ENCODE results near the gene PGAP3.

The PGAP3 gene

GRCh38 chr17:39716073-39716818, 28.4 kb upstream of the PGAP3 start:
- no peak overlapping the region for H3K9ac ChIP-seq (ENCODE audit: low read length)
- H3K4me2 ChIP-seq (ENCODE audit: low read depth, low read length): no peak overlapping the region
- no peak for DNase-seq

DNA sequence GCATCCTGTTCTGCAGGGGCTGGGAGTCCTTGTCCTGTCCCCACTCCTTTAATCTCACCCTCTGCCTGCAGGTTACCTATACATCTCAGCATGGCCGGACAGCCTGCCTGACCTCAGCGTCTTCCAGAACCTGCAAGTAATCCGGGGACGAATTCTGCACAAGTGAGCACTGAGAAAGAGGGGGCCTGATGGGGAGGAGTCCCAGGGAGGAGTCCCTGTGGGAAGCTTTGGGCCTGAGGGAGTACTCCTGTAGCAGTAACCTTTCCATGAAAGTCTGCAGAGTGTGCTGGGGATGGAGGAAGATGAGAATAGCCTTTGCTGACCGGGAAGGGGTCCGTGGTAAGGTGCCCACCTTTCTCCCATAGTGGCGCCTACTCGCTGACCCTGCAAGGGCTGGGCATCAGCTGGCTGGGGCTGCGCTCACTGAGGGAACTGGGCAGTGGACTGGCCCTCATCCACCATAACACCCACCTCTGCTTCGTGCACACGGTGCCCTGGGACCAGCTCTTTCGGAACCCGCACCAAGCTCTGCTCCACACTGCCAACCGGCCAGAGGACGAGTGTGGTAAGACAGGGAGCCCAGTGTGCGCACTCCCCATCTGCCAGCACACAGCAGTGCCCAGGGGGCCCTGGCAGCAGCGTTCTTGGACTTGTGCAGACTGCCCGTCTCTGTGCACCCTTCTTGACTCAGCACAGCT, 27.7 kb upstream of the PGAP3 start:
- Histone ChIP-seq H3K4me2 (ENCODE audit: low read depth, low read length) (no peak overlapping the region), H3K36me3 (replicated peaks; ENCODE audit: insufficient read depth, low read length) (no peaks in the 10 kb centered on the region), H3K9me2 (replicated peaks; ENCODE audit: insufficient read depth, low read length) (no peaks in the 10 kb centered on the region), H3K4me3 (ENCODE audit: low read length) (no peak overlapping the region), H4K20me1 (ENCODE audit: insufficient read depth, low read length) (no peaks in the 10 kb centered on the region), H3K9me3 (replicated peaks; ENCODE audit: insufficient read depth, low read length) (no peaks in the 10 kb centered on the region), H3K27me3 (replicated peaks; ENCODE audit: insufficient read depth, low read length) (no peaks in the 10 kb centered on the region), H3K4me1 (ENCODE audit: low read length) (no peaks in the 10 kb centered on the region), H3K79me2 (ENCODE audit: low read length) (no peaks in the 10 kb centered on the region), H3K27ac (ENCODE audit: low read length) (no peak overlapping the region), H3K9ac (ENCODE audit: low read length) (no peak overlapping the region), H3F3A (ENCODE audit: insufficient read depth, low read length) (no peaks in the 10 kb centered on the region), H2AFZ (ENCODE audit: low read length) (no peak overlapping the region)
- no peak for DNase-seq
- TF ChIP-seq CTCF (IDR thresholded peaks at IDR 0.05; ENCODE audit: low read length) (no peak), EZH2phosphoT487 (IDR thresholded peaks at IDR 0.05; ENCODE audit: low read length) (no peak), EZH2 (optimal IDR thresholded peaks at IDR 0.05; ENCODE audit: low read depth, low read length) (no peak)

More at GRCh38 chr17:39716073-39716818, 28.4 kb upstream of the PGAP3 start:
- H2AFZ ChIP-seq (ENCODE audit: low read length): no peak overlapping the region
- no peaks in the 10 kb centered on the region for H4K20me1 ChIP-seq (ENCODE audit: insufficient read depth, low read length)
- no peak overlapping the region for H3K27ac ChIP-seq (ENCODE audit: low read length)
- H3K36me3 ChIP-seq (replicated peaks; ENCODE audit: insufficient read depth, low read length): no peaks in the 10 kb centered on the region
- no peaks in the 10 kb centered on the region for H3K27me3 ChIP-seq (replicated peaks; ENCODE audit: insufficient read depth, low read length)
- TF ChIP-seq EZH2phosphoT487 (IDR thresholded peaks at IDR 0.05; ENCODE audit: low read length): no peak
- no peak for TF ChIP-seq EZH2 (optimal IDR thresholded peaks at IDR 0.05; ENCODE audit: low read depth, low read length)
- TF ChIP-seq CTCF (IDR thresholded peaks at IDR 0.05; ENCODE audit: low read length): no peak
- no peaks in the 10 kb centered on the region for H3K9me2 ChIP-seq (replicated peaks; ENCODE audit: insufficient read depth, low read length)
- no peak overlapping the region for H3K4me3 ChIP-seq (ENCODE audit: low read length)
- no peaks in the 10 kb centered on the region for H3F3A ChIP-seq (ENCODE audit: insufficient read depth, low read length)
- H3K9me3 ChIP-seq (replicated peaks; ENCODE audit: insufficient read depth, low read length): no peaks in the 10 kb centered on the region
- H3K4me1 ChIP-seq (ENCODE audit: low read length): no peaks in the 10 kb centered on the region
- H3K79me2 ChIP-seq (ENCODE audit: low read length): no peaks in the 10 kb centered on the region

DNA sequence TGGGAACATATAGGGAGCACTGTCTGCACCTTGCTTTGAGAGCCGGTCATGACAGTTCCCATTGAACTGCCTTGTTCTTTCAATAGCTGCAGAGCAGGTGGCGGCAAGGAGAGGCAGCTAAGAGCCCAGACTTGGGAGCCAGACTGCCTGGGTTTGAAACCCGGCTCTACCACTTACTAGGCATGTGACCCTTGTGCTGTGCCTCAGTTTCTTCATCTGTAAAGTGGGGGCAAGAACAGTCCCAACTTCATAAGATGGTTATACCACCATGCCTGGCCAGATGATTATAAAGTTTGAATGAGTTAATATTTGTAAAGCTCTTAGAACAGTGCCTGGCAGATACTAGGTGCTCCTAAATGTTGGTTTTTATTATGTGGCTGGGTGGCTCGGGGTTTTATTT, 26.4 kb upstream of the PGAP3 start:
- H3K4me2 ChIP-seq (ENCODE audit: low read depth, low read length): no peak overlapping the region
- no peak overlapping the region for H3K9ac ChIP-seq (ENCODE audit: low read length)
- no peaks in the 10 kb centered on the region for H3K27me3 ChIP-seq (replicated peaks; ENCODE audit: insufficient read depth, low read length)
- no peaks in the 10 kb centered on the region for H3K36me3 ChIP-seq (replicated peaks; ENCODE audit: insufficient read depth, low read length)
- H3K27ac ChIP-seq (ENCODE audit: low read length): no peak overlapping the region
- no peak for TF ChIP-seq EZH2phosphoT487 (IDR thresholded peaks at IDR 0.05; ENCODE audit: low read length)
- TF ChIP-seq EZH2 (optimal IDR thresholded peaks at IDR 0.05; ENCODE audit: low read depth, low read length): no peak
- no peak for TF ChIP-seq CTCF (IDR thresholded peaks at IDR 0.05; ENCODE audit: low read length)
- DNase-seq: no peak
- H3K9me2 ChIP-seq (replicated peaks; ENCODE audit: insufficient read depth, low read length): no peaks in the 10 kb centered on the region
- no peaks in the 10 kb centered on the region for H3F3A ChIP-seq (ENCODE audit: insufficient read depth, low read length)
- H3K9me3 ChIP-seq (replicated peaks; ENCODE audit: insufficient read depth, low read length): no peaks in the 10 kb centered on the region
- H2AFZ ChIP-seq (ENCODE audit: low read length): no peak overlapping the region
- no peak overlapping the region for H3K4me3 ChIP-seq (ENCODE audit: low read length)
- no peaks in the 10 kb centered on the region for H3K4me1 ChIP-seq (ENCODE audit: low read length)
- no peaks in the 10 kb centered on the region for H4K20me1 ChIP-seq (ENCODE audit: insufficient read depth, low read length)
- H3K79me2 ChIP-seq (ENCODE audit: low read length): no peaks in the 10 kb centered on the region

All from MM.1S (cell line).